ENCODE results near the gene MYH7B. TPM values are rescaled to one million over a fixed set of nuclear protein-coding genes. Genes with fewer than 3 reads are reported as not detected.

MYH7B gene
- total and polyA plus RNA-seq, 8 donors, result 0.09 to 2.3 (median 0.37) TPM

- 48 to 58% methylated on average over 25 of the region's 25 CpGs for WGBS, 2 donors
- no peak for TF ChIP-seq CTCF (IDR thresholded peaks at IDR 0.05)
- Histone ChIP-seq H3K27ac (no peak overlapping the region), H3K4me1 (no peaks in the 10 kb centered on the region), H3K36me3 (no peaks in the 10 kb centered on the region), H3K9me3 (no peaks in the 10 kb centered on the region), H3K4me3 (no peak overlapping the region), H3K27me3 (no peaks in the 10 kb centered on the region)
- no peak for ATAC-seq
- peak in 2 of 6 donors; percentile 42 to 58 for DNase-seq
- no peak for FAIRE-seq
- intact Hi-C loops (cut with DNase I), result no loop called here
These were observed 30.0 kb downstream of the MYH7B start for GRCh38 chr20:34985461-34986310.

- DNase-seq (peak in 1 of 6 donors; percentile 47), FAIRE-seq (no peak), ATAC-seq (peak in 2 of 4 donors; percentile 4 to 5)
- intact Hi-C loops (cut with DNase I), result no loop called here
- H3K36me3 ChIP-seq, result no peaks in the 10 kb centered on the region
- no peaks in the 10 kb centered on the region for H3K27me3 ChIP-seq
- H3K4me1 ChIP-seq, result no peaks in the 10 kb centered on the region
- no peak overlapping the region for H3K4me3 ChIP-seq
- no peak for TF ChIP-seq CTCF (IDR thresholded peaks at IDR 0.05)
- 61 to 67% methylated on average over 24 of the region's 24 CpGs for WGBS, 2 donors
- no peaks in the 10 kb centered on the region for H3K9me3 ChIP-seq
- no peak overlapping the region for H3K27ac ChIP-seq
These were observed 30.9 kb downstream of the MYH7B start for GRCh38 chr20:34986311-34987287.

GRCh38 chr20:34987288-34988190, 31.9 kb downstream of the MYH7B start:
- no peaks in the 10 kb centered on the region for H3K36me3 ChIP-seq
- DNase-seq (peak in 2 of 6 donors; percentile 50 to 58), FAIRE-seq (no peak), ATAC-seq (peak in 2 of 4 donors; percentile 4 to 6)
- intact Hi-C loops (cut with DNase I), result no loop called here
- no peaks in the 10 kb centered on the region for H3K4me1 ChIP-seq
- no peaks in the 10 kb centered on the region for H3K27me3 ChIP-seq
- H3K27ac ChIP-seq, result no peak overlapping the region
- 47 to 50% methylated on average over 15 of the region's 15 CpGs for WGBS, 2 donors
- H3K4me3 ChIP-seq, result no peak overlapping the region
- TF ChIP-seq CTCF (IDR thresholded peaks at IDR 0.05), result no peak
- no peaks in the 10 kb centered on the region for H3K9me3 ChIP-seq

GRCh38 chr20:34988191-34988540, 32.5 kb downstream of the MYH7B start:
- intact Hi-C loops (cut with DNase I), result no loop called here
- no peak overlapping the region for H3K27ac ChIP-seq
- no peak for TF ChIP-seq CTCF (IDR thresholded peaks at IDR 0.05)
- no peak overlapping the region for H3K4me3 ChIP-seq
- ATAC-seq (peak in 2 of 4 donors; percentile 14 to 17), FAIRE-seq (no peak), DNase-seq (peak in 1 of 6 donors; percentile 45)
- 55 to 63% methylated on average over 12 of the region's 12 CpGs for WGBS, 2 donors
- no peaks in the 10 kb centered on the region for H3K9me3 ChIP-seq
- no peaks in the 10 kb centered on the region for H3K36me3 ChIP-seq
- no peaks in the 10 kb centered on the region for H3K4me1 ChIP-seq
- H3K27me3 ChIP-seq, result no peaks in the 10 kb centered on the region

Data from pancreas (tissue), 10 donors.